Naive thymus-derived CD8-positive, alpha-beta T cell (primary cell): ENCODE results near the gene FAM168A. TPM values are rescaled to one million over a fixed set of nuclear protein-coding genes. Genes with fewer than 3 reads are reported as not detected.

Source experiments
- ATAC-seq, 2 donors: fragments of 150-1000 bp; cut with Tn5 transposase in 1 of 2; sonication (Bioruptor Pico), chemical (Tn5 transposase) in 1 of 2; 1 replicate in 1 of 2; 2 replicates in 1 of 2; pipeline ENCODE4 v1.10.0; 2021; ENCODE audit warnings: mild to moderate bottlenecking in 2 of 2, moderate library complexity in 2 of 2
- POLR2A ChIA-PET: fragments of 350-600 bp; sonication (Branson Sonifier 250); formaldehyde crosslinking; loops from one replicate; lab custom pipeline; 2021; ENCODE audit warnings: antibody characterized with exemption; lab: Charles Lee
- DNase-seq, 10 donors: peaks; one replicate each; pipeline versions ENCODE4 v3.0.0 to v3.0.0-alpha.2; 2020 to 2022
- H3K27ac Mint-ChIP-seq, 10 donors: one replicate each; pipeline ENCODE4 v1.8.0; 2020 to 2022; ENCODE audit warnings: mild to moderate bottlenecking in 10 of 10, mixed read lengths in 10 of 10, moderate library complexity in 4 of 10, inconsistent platforms in 1 of 10
- H3K27me3 Mint-ChIP-seq, 5 donors: one replicate each; pipeline ENCODE4 v1.8.0; 2021 to 2022; ENCODE audit warnings: mixed read lengths in 5 of 5
- H3K36me3 Mint-ChIP-seq, 3 donors: one replicate each; pipeline ENCODE4 v1.8.0; 2020 to 2022; ENCODE audit warnings: mixed read lengths in 3 of 3, mild to moderate bottlenecking in 2 of 3, inconsistent platforms in 1 of 3
- H3K4me1 Mint-ChIP-seq, 4 donors: one replicate each; pipeline ENCODE4 v1.8.0; 2021 to 2022; ENCODE audit warnings: mixed read lengths in 4 of 4
- H3K4me3 Mint-ChIP-seq, 10 donors: one replicate each; pipeline ENCODE4 v1.8.0; 2020 to 2022; ENCODE audit warnings: mild to moderate bottlenecking in 10 of 10, mixed read lengths in 10 of 10, moderate library complexity in 6 of 10, inconsistent platforms in 1 of 10
- H3K9me3 Mint-ChIP-seq, 9 donors: one replicate each; pipeline ENCODE4 v1.8.0; 2020 to 2022; ENCODE audit warnings: mixed read lengths in 9 of 9, mild to moderate bottlenecking in 3 of 9, inconsistent platforms in 1 of 9, moderate library complexity in 1 of 9
- polyA plus RNA-seq, 3 donors: library from polyadenylated mRNA; unstranded; fragments of 300-500 nt; fragmentation: Illumina TruSeq; gene quantifications; one replicate each; pipeline ENCODE4 v1.2.3, GENCODE V29; 2021
- total RNA-seq, 8 experiments: library from RNA in 2 of 8; stranded (reverse) in 2 of 8; gene quantifications; one replicate each; pipeline ENCODE4 v1.2.3 and lab custom pipeline; 2021 to 2026

FAM168A gene
- total and polyA plus RNA-seq, 5 experiments from 2014 or later = 2.6 to 21.7 (median 5.0) TPM

- peak; percentile 32 to 58 for ATAC-seq
- no peaks in the 10 kb centered on the region for H3K27me3 Mint-ChIP-seq
- peak overlapping the region; percentile 82 to 95 (median 92) for H3K4me3 Mint-ChIP-seq
- peaks cover 0 to 3% (median 0%) of the 10 kb centered on the region in 3 donors for H3K36me3 Mint-ChIP-seq
- POLR2A ChIA-PET = interaction anchor here (0.8 to 2.0 kb wide), 5 partner anchors 10 to 16 kb away, joined by 3 to 6 read pairs (median 4); no protein-coding TSS in a partner anchor
- H3K9me3 Mint-ChIP-seq = no peaks in the 10 kb centered on the region
- peak; percentile 36 to 80 (median 58) for DNase-seq
- H3K4me1 Mint-ChIP-seq = peaks cover 21 to 67% (median 48%) of the 10 kb centered on the region in 4 donors
- peak overlapping the region; percentile 86 to 98 (median 95) for H3K27ac Mint-ChIP-seq
Observed at GRCh38 chr11:73376803-73377629, 220.9 kb downstream of the FAM168A start.

GRCh38 chr11:73376160-73376802, 221.6 kb downstream of the FAM168A start, which contains the start of gene RELT:
Gene RELT (plus strand): TSS chr11:73376399. CDS start chr11:73389137, 12,738 bp downstream.
- Mint-ChIP-seq H3K36me3 (peaks cover 0 to 3% (median 0%) of the 10 kb centered on the region in 3 donors), H3K27me3 (no peaks in the 10 kb centered on the region), H3K4me3 (peak within 1 kb of the TSS; percentile 82 to 95 (median 92)), H3K4me1 (peaks cover 21 to 64% (median 45%) of the 10 kb centered on the region in 4 donors), H3K27ac (peak within 1 kb of the TSS; percentile 86 to 98 (median 96)), H3K9me3 (no peaks in the 10 kb centered on the region)
- POLR2A ChIA-PET = interaction anchor here (0.8 to 2.0 kb wide), 5 partner anchors 9 to 17 kb away, joined by 3 to 6 read pairs (median 4); no protein-coding TSS in a partner anchor
- DNase-seq = peak; percentile 86 to 98 (median 94)
- ATAC-seq = peak; percentile 86

- Mint-ChIP-seq H3K4me3 (peak overlapping the region; percentile 66 to 95 (median 80)), H3K27ac (peak overlapping the region; percentile 78 to 95 (median 91)), H3K4me1 (peaks cover 17 to 59% (median 40%) of the 10 kb centered on the region in 4 donors), H3K27me3 (no peaks in the 10 kb centered on the region), H3K9me3 (no peaks in the 10 kb centered on the region), H3K36me3 (peaks cover 0 to 3% (median 0%) of the 10 kb centered on the region in 3 donors)
- ATAC-seq = no peak
- no peak for DNase-seq
- POLR2A ChIA-PET = interaction anchor here (1.2 to 2.1 kb wide), 3 partner anchors 9 to 13 kb away, joined by 4 to 7 read pairs (median 6); no protein-coding TSS in a partner anchor
Observed at GRCh38 chr11:73375830-73376159, 222.1 kb downstream of the FAM168A start.

- peaks cover 14 to 47% (median 30%) of the 10 kb centered on the region in 4 donors for H3K4me1 Mint-ChIP-seq
- no peaks in the 10 kb centered on the region for H3K36me3 Mint-ChIP-seq
- DNase-seq (no peak), ATAC-seq (no peak)
- POLR2A ChIA-PET = interaction anchor here (0.6 to 2.1 kb wide), 5 partner anchors 9 to 18 kb away, joined by 3 to 7 read pairs (median 5); no protein-coding TSS in a partner anchor
- peak overlapping the region in 5 of 10 donors; percentile 26 to 95 (median 46) for H3K27ac Mint-ChIP-seq
- H3K4me3 Mint-ChIP-seq = no peak overlapping the region
- no peaks in the 10 kb centered on the region for H3K9me3 Mint-ChIP-seq
- H3K27me3 Mint-ChIP-seq = no peaks in the 10 kb centered on the region
Observed at GRCh38 chr11:73374151-73374550, 223.8 kb downstream of the FAM168A start.

- H3K27ac Mint-ChIP-seq = peak overlapping the region in 4 of 10 donors; percentile 9 to 86 (median 74)
- H3K4me3 Mint-ChIP-seq = peak overlapping the region in 1 of 10 donors; percentile 39
- H3K4me1 Mint-ChIP-seq = peaks cover 9 to 42% (median 23%) of the 10 kb centered on the region in 4 donors
- ATAC-seq (no peak), DNase-seq (no peak)
- H3K27me3 Mint-ChIP-seq = no peaks in the 10 kb centered on the region
- H3K36me3 Mint-ChIP-seq = no peaks in the 10 kb centered on the region
- POLR2A ChIA-PET = no interaction called here
- H3K9me3 Mint-ChIP-seq = no peaks in the 10 kb centered on the region
Observed at GRCh38 chr11:73372375-73372993, 225.4 kb downstream of the FAM168A start.

- Mint-ChIP-seq H3K4me3 (peak overlapping the region in 4 of 10 donors; percentile 14 to 72 (median 27)), H3K27ac (peak overlapping the region; percentile 92 to 99 (median 96)), H3K36me3 (no peaks in the 10 kb centered on the region), H3K27me3 (no peaks in the 10 kb centered on the region), H3K9me3 (peaks cover 0 to 10% (median 0%) of the 10 kb centered on the region in 9 donors), H3K4me1 (peaks cover 21 to 46% (median 33%) of the 10 kb centered on the region in 4 donors)
- no peak for DNase-seq
- no peak for ATAC-seq
- POLR2A ChIA-PET = interaction anchor here (1.4 kb wide), 1 partner anchor 9 kb away, joined by 6 read pairs; the partner anchor contains the start of gene RELT
Observed at GRCh38 chr11:73367482-73368024, 230.4 kb downstream of the FAM168A start.

GRCh38 chr11:73366953-73367352, 231.0 kb downstream of the FAM168A start:
- DNase-seq (no peak), ATAC-seq (no peak)
- POLR2A ChIA-PET = interaction anchor here (0.5 to 1.4 kb wide), 4 partner anchors 8 to 1378 kb away, joined by 3 to 7 read pairs (median 4); partner anchors contain the start of gene RELT
- H3K27ac Mint-ChIP-seq = peak overlapping the region; percentile 92 to 99 (median 96)
- peak overlapping the region in 6 of 10 donors; percentile 24 to 87 (median 50) for H3K4me3 Mint-ChIP-seq
- peaks cover 21 to 41% (median 33%) of the 10 kb centered on the region in 4 donors for H3K4me1 Mint-ChIP-seq
- no peaks in the 10 kb centered on the region for H3K36me3 Mint-ChIP-seq
- H3K9me3 Mint-ChIP-seq = peaks cover 0 to 10% (median 0%) of the 10 kb centered on the region in 9 donors
- no peaks in the 10 kb centered on the region for H3K27me3 Mint-ChIP-seq

- Mint-ChIP-seq H3K36me3 (no peaks in the 10 kb centered on the region), H3K27me3 (no peaks in the 10 kb centered on the region), H3K4me1 (peaks cover 21 to 40% (median 33%) of the 10 kb centered on the region in 4 donors), H3K4me3 (peak overlapping the region; percentile 28 to 87 (median 63)), H3K9me3 (peaks cover 0 to 10% (median 0%) of the 10 kb centered on the region in 9 donors), H3K27ac (peak overlapping the region; percentile 92 to 99 (median 96))
- peak in 3 of 10 donors; percentile 28 to 74 (median 71) for DNase-seq
- ATAC-seq = peak; percentile 94 to 95
- POLR2A ChIA-PET = interaction anchor here (0.6 to 1.3 kb wide), 5 partner anchors 9 to 614 kb away, joined by 3 to 5 read pairs (median 4); partner anchors contain the start of gene RELT
Observed at GRCh38 chr11:73366265-73366610, 231.7 kb downstream of the FAM168A start.

- Mint-ChIP-seq H3K27me3 (no peaks in the 10 kb centered on the region), H3K9me3 (peaks cover 0 to 10% (median 0%) of the 10 kb centered on the region in 9 donors), H3K4me3 (peak overlapping the region; percentile 28 to 87 (median 63)), H3K27ac (peak overlapping the region; percentile 92 to 99 (median 96)), H3K36me3 (no peaks in the 10 kb centered on the region), H3K4me1 (peaks cover 23 to 40% (median 33%) of the 10 kb centered on the region in 4 donors)
- DNase-seq (peak in 1 of 10 donors; percentile 52), ATAC-seq (peak; percentile 28 to 51)
- POLR2A ChIA-PET = interaction anchor here (0.6 to 1.4 kb wide), 11 partner anchors 8 to 614 kb away, joined by 3 to 6 read pairs (median 4); partner anchors contain the start of genes FAM168A and RELT
Observed at GRCh38 chr11:73365352-73366264, 232.3 kb downstream of the FAM168A start.

GRCh38 chr11:73363147-73363546, 234.8 kb downstream of the FAM168A start:
- Mint-ChIP-seq H3K36me3 (no peaks in the 10 kb centered on the region), H3K27me3 (no peaks in the 10 kb centered on the region), H3K4me3 (no peak overlapping the region), H3K9me3 (peaks cover 0 to 10% (median 0%) of the 10 kb centered on the region in 9 donors), H3K4me1 (peaks cover 23 to 38% (median 30%) of the 10 kb centered on the region in 4 donors), H3K27ac (peak overlapping the region in 7 of 10 donors; percentile 70 to 99 (median 93))
- POLR2A ChIA-PET = interaction anchor here (1.5 to 2.2 kb wide), 2 partner anchors 12 to 22 kb away, joined by 3 to 7 read pairs; no protein-coding TSS in a partner anchor
- no peak for DNase-seq
- no peak for ATAC-seq
